GM21390 (cell line): ENCODE results near the gene ERFE.

Experiments used
- ATAC-seq: cut with Tn5 transposase; IDR thresholded peaks from one replicate; pipeline ENCODE4 v1.9.1; 2021; ENCODE audit not compliant: unreplicated experiment

Gene ERFE

DNA sequence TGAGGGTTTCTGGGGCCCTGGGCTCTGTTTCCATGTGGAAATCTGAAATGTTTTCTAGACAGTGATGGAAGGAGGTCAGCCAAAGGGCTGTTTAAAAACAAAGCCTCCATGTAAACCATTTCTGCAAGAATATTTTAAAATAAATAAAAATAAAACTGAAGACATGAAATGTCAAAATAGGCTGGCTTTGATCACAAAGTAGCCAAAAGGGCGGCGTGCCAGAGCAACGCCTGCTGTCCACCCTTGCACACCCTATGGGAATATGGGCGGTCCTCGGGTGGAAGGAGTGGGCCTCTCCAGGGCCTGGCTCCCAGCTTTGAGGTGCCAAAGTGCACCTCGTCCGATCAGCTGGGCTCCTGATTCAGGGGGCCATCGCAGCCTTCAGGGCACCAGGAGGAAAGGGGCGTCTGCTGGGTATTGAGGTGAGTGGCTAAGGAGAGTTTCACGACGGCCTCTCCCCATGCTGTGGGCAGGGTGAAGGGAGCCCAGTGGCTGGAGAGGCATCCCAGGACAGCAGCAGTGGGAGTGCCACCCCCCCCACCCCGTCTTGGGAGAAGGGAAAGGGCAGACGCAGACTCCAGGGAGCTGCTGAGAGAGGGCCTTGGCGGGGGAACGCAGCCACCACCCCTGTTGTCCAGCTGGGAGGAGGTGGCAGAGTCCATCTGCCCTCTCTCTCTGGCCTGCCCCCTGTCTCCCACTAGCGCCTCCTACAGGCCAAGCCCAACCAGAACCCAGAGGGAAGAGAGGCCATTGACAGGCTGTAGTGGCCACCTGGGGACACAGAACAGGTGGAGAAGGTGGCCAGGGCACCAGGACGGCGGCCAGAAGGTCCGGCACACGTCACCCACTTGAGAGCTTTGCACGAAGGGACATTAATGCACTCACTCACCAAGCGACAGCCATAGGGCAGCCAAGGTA lies 5.7 kb upstream of the ERFE start:
- no peak for ATAC-seq

DNA sequence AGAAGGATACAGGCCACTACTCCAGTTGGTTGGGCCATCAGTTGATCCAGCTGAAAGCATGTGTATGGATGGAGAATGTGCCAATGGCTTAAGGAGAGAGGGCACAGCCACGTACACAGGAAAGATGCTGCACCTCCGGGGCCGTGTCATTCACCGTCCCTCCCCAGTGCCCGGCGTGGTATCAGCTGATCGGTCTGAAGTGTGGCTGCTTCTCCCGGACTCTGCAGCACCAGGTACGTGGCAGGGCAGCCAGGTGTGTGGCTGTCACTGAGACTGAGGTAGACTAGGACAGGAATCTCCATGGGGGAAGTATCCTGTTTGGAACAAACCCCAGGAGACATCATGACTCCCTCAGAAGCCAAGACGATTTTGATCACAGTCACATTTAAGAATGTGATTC lies 4.2 kb upstream of the ERFE start:
- no peak for ATAC-seq

DNA sequence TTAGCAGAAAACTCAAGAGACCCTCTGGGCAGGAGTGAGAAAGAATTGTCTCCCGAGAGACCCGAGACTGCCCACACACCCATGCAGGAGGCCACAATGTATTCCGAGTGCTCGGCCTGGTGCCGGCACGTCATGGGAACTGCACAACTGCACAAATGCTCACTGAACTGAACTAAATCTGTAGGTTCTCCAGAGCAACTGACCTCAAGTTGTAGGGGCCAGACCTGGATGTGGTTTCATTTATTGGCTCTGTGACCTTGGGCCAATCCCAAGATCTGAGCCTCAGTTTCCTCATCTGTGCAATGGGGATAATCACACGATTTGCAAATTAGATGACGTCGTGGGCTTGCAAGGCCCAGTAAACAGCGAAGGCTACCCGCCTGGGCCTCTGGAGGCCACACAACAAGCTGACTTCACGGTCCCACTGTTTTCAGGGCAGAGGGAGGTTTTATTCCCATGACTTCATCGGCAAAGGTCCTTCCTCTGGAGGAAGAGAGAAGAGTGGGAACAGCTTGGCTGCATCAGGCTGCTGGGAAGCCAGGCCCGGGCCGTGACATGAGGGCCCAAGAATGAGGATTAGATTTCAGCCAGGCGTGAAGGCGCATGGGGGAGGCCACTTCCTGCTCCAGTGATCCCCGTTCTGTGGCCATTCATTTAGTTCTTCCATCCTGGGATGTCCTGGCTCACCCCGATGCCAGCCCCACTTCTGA lies 3.6 kb upstream of the ERFE start:
- no peak for ATAC-seq

- ATAC-seq, result no peak
These were observed 2.7 kb upstream of the ERFE start for GRCh38 chr2:238155761-238156694.

DNA sequence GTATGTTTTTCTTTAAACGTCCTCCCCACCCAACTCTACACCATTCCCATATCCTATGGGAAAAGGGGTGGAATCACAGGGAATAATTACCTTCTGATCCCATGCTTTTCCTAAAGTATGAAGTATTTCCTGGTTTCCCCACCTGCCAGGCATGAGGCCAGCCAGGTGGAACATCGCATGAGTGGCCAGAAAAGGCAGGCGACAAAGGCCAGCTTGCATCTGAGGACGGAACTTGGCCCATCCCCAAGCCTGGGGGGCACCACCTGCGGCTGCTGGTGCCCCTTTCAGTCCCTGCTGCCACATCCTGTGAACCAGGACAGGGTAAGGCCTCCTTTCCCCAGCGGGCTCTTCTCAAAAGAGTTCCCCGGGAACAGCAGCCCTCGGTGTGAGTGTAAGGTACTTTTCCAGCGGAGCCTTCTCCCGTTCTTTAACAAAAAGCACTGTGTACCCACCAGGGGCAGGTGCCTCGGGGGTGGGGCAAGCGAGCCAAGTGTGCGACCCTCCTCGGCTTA lies 1.2 kb upstream of the ERFE start:
- no peak for ATAC-seq

- ATAC-seq, result no peak
These were observed 707 bp upstream of the ERFE start for GRCh38 chr2:238158018-238158508.

GRCh38 chr2:238159071-238159539 lies 335 bp downstream of the ERFE start:
- ATAC-seq, result no peak

DNA sequence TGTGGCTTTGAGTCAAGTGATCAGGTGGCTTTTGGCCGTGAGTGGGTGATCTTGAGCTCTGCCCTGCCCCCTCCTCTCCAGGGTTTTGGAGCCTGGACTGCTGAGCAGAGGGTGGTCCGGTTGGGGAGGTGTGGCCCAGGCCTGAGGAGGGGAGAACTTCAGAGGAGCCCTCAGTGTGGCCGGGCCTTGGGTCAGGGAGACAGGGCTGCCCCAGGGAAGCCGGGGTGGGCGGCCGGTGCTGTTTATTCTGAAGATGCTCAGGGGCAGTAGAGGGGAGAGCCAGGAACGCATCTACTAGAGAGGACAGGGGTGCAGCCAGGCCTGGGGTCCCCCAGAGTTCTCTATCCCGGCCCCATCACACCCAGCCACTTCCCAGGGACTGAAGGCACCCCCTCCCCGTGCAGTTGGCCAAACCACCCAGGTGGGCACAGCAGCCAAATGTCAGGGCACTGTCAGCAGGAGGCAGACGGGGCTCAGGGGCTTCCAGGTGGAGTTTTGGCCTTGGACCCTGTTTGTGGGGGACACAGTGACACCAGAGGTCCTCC lies 963 bp downstream of the ERFE start:
- no peak for ATAC-seq

- no peak for ATAC-seq
These were observed 1.7 kb downstream of the ERFE start for GRCh38 chr2:238160206-238161129.

DNA sequence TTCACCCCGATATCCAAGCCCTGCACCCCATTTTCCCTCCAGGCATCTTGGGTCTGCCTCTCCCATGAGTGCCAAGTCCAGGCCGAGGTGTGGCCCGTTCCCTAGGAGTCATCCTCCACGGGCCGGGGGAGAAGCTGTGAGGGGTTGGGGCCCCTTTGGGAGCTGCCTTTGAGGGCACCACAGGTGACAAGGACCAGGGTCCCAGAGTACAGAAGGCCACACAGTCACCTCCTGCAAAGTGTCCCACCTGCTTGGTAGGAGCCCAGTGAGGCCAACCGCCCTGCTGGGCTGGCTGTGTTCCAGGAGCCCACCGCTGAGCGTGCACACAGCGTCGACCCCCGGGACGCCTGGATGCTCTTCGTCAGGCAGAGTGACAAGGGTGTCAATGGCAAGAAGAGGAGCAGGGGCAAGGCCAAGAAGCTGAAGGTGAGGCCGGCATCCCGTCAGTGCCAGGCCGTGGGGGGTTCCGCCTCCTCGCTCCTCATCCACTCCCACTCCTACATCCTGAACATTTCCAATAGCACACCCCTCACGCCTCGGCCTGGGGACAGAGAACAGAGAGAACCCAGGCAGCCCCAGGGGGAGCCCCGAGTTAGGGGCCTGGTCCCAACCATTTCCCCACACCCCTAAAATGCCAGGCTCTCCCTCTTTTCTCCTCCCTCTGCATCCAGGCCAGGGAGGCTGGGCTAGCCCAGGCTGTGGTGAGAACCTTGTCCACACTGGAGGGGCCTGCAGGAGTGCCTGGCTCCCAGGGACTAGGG lies 2.7 kb downstream of the ERFE start:
- no peak for ATAC-seq

DNA sequence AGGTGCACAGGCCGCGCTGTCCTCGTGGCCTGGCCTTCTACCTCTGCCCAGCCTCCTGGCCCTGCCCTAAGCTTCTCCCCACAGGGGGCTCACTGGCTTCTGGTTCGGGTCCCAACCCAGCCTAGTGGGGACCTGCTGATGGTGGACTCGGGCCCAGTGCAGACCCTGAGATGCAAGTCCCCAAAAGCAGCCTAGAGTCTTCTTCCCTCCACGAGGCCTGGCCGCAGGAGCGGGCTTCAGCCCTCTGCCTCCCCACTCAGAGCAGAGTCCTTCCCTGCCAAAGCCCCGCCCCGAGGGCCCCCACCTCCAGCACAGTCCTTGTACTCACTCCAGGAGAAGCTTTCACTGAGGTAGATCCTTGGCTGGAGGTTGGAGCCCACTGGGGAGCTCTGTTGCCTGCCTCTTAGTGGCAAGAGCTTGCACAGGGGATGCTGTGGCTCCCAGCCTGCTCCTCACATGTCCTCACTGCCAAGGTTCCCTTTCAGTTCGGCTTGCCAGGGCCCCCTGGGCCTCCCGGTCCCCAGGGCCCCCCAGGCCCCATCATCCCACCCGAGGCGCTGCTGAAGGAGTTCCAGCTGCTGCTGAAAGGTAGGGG lies 3.6 kb downstream of the ERFE start:
- no peak for ATAC-seq

DNA sequence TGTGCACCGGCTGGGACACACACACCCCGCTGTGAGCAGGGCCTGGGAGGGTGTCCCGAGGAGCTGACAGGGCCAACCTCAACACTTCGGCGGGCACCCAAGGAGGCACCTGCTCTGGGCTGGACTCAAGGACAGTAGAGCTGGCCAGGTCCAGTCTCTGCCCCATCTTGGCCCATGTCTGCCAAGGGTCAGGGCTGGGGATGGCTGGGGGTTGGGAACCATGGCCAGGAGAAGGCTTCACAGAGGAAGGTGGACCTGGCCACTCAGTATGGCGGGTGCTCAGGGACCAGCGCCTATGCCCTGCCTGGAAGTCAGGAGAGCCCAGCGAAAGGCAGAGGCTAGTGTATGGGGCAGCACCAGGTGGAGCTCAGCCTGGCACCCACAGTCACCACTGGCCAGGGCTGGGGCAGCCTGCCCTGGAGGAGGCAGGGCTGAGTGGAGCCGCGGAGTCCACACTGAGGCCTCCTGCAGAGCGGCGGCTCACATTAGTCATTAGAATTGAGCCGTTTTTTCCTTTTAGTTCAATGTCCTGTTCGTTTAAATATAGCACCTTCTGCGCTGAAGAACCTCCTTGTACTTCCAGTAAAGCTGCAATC lies 4.2 kb downstream of the ERFE start:
- no peak for ATAC-seq

GRCh38 chr2:238163481-238164198 lies 4.9 kb downstream of the ERFE start:
- no peak for ATAC-seq

DNA sequence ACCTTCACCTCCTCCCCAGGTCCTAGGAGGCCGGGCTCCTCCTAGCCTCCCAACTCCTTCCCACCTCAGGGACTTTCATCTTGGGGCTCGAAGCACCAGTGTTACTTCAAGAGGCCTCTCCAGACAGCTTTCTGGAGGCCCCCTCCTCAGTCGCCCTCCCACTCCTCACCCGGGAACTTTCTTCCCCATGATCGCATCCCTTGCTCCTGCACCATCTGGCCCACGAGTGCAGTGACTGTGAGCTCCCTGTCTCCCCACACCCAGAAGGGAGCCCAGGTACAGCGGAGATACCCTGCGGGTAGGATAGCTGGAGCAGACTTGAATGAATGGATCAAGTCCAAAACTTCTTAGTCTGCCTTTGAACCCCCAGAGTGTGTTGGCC lies 6.1 kb downstream of the ERFE start:
- no peak for ATAC-seq

- no peak for ATAC-seq
These were observed 6.6 kb downstream of the ERFE start for GRCh38 chr2:238165288-238165921.

GRCh38 chr2:238166391-238167343 lies 7.9 kb downstream of the ERFE start:
- ATAC-seq, result no peak
